IMR-90 (cell line): ENCODE measurements around the gene FBXO41. TPM values are rescaled to one million over a fixed set of nuclear protein-coding genes. Genes with fewer than 3 reads are reported as not detected.

Experiments used
- ATAC-seq: fragments of 200-7000 bp; cut with Tn5 transposase; 2 replicates; pipeline ENCODE4 v1.9.1; 2020; ENCODE audit warnings: low read depth, mild to moderate bottlenecking, moderate library complexity
- BruUV-seq: library from RNA; stranded (reverse); fragments of 400-500 nt; replicated peaks from 2 replicates; lab custom pipeline; 2021; lab: Mats Ljungman, UMichigan
- CTCF ChIA-PET: fragments of 300-600 bp; formaldehyde crosslinking; extraction: SDS; loops from one replicate; lab custom pipeline; 2021; ENCODE audit warnings: antibody characterized with exemption; lab: Yijun Ruan, JAX
- POLR2A ChIA-PET: fragments of 300-600 bp; sonication (Branson Sonifier 250); formaldehyde crosslinking; loops from one replicate; lab custom pipeline; 2022; ENCODE audit warnings: antibody characterized with exemption; ENCODE audit not compliant: unreplicated experiment; lab: Charles Lee
- DNase-seq: peaks from one replicate; pipeline ENCODE4 v3.0.0; 2013
- H2AFZ ChIP-seq: replicated peaks from 2 replicates; pipeline ENCODE3; 2013; ENCODE audit warnings: low read length, mild to moderate bottlenecking; ENCODE audit not compliant: poor library complexity
- H2AK5ac ChIP-seq: 2 replicates; pipeline ENCODE4 v1.6.1; 2013; ENCODE audit warnings: low read depth, low read length, inconsistent platforms
- H2AK9ac ChIP-seq: replicated peaks from 2 replicates; pipeline ENCODE3; 2013; ENCODE audit warnings: mild to moderate bottlenecking, low read depth, low read length, moderate library complexity; ENCODE audit not compliant: poor library complexity
- H2BK120ac ChIP-seq: 2 replicates; pipeline ENCODE4 v1.6.1; 2013; ENCODE audit warnings: low read depth, low read length, inconsistent platforms
- H2BK15ac ChIP-seq: 3 replicates; pipeline ENCODE4 v1.6.1; 2013; ENCODE audit warnings: low read depth, low read length, inconsistent platforms
- H2BK20ac ChIP-seq: 2 replicates; pipeline ENCODE4 v1.6.1; 2013; ENCODE audit warnings: low read depth, mild to moderate bottlenecking, inconsistent platforms, low read length, moderate library complexity
- H2BK5ac ChIP-seq: 2 replicates; pipeline ENCODE4 v1.6.1; 2013; ENCODE audit warnings: mild to moderate bottlenecking, low read depth, low read length, inconsistent platforms; ENCODE audit not compliant: poor library complexity, severe bottlenecking
- H3K14ac ChIP-seq: replicated peaks from 2 replicates; pipeline ENCODE4 v1.6.1; 2013; ENCODE audit warnings: low read depth, low read length, inconsistent platforms
- H3K18ac ChIP-seq: 2 replicates; pipeline ENCODE4 v1.6.1; 2013; ENCODE audit warnings: low read depth, low read length, control low read depth
- H3K23ac ChIP-seq: 2 replicates; pipeline ENCODE4 v1.6.1; 2013; ENCODE audit warnings: low read depth, low read length, inconsistent platforms
- H3K27ac ChIP-seq: 2 replicates; pipeline ENCODE4 v1.5.1; 2013; ENCODE audit warnings: mild to moderate bottlenecking, control low read depth, low read length; ENCODE audit not compliant: insufficient read depth
- H3K27me3 ChIP-seq: 2 replicates; pipeline ENCODE4 v1.6.1; 2013; ENCODE audit warnings: low read length; ENCODE audit not compliant: control insufficient read depth, insufficient read depth
- H3K36me3 ChIP-seq: 2 replicates; pipeline ENCODE4 v1.6.1; 2013; ENCODE audit warnings: low read length, mixed read lengths; ENCODE audit not compliant: control insufficient read depth, insufficient read depth
- H3K4ac ChIP-seq: 2 replicates; pipeline ENCODE4 v1.6.1; 2013; ENCODE audit warnings: low read depth, low read length, inconsistent platforms
- H3K4me1 ChIP-seq: 2 replicates; pipeline ENCODE4 v1.6.1; 2013; ENCODE audit warnings: low read length, mixed read lengths; ENCODE audit not compliant: control insufficient read depth, insufficient read depth
- H3K4me2 ChIP-seq: 2 replicates; pipeline ENCODE4 v1.6.1; 2013; ENCODE audit warnings: low read depth, mild to moderate bottlenecking, control low read depth, low read length, moderate library complexity
- H3K4me3 ChIP-seq: 2 replicates; pipeline ENCODE4 v1.5.1; 2013; ENCODE audit warnings: low read depth, mild to moderate bottlenecking, control low read depth, low read length, moderate library complexity; ENCODE audit not compliant: insufficient read depth
- H3K56ac ChIP-seq: 2 replicates; pipeline ENCODE4 v1.6.1; 2013; ENCODE audit warnings: low read length, inconsistent platforms; ENCODE audit not compliant: insufficient read depth; ENCODE audit errors: extremely low read depth
- H3K79me1 ChIP-seq, 2 experiments: 2 replicates each; pipeline ENCODE4 v1.6.1; 2013; ENCODE audit warnings: low read length in 2 of 2, inconsistent platforms in 1 of 2, low read depth in 1 of 2
- H3K9ac ChIP-seq: 2 replicates; pipeline ENCODE4 v1.6.1; 2013; ENCODE audit warnings: low read depth, low read length, control low read depth
- H3K9me1 ChIP-seq: 2 replicates; pipeline ENCODE4 v1.6.1; 2013; ENCODE audit warnings: low read length, inconsistent platforms; ENCODE audit not compliant: insufficient read depth
- H3K9me3 ChIP-seq: 2 replicates; pipeline ENCODE4 v1.6.1; 2013; ENCODE audit warnings: low read length; ENCODE audit not compliant: control insufficient read depth, insufficient read depth
- H4K20me1 ChIP-seq: 2 replicates; pipeline ENCODE4 v1.6.1; 2013; ENCODE audit warnings: low read length, inconsistent platforms; ENCODE audit not compliant: insufficient read depth
- H4K5ac ChIP-seq: 2 replicates; pipeline ENCODE4 v1.6.1; 2013; ENCODE audit warnings: mild to moderate bottlenecking, low read depth, low read length, control low read depth
- H4K8ac ChIP-seq, 2 experiments: 2 replicates each; pipeline ENCODE4 v1.6.1; 2013; ENCODE audit warnings: low read depth in 2 of 2, low read length in 2 of 2, control low read depth in 1 of 2, inconsistent platforms in 1 of 2
- H4K91ac ChIP-seq: 2 replicates; pipeline ENCODE4 v1.6.1; 2013; ENCODE audit warnings: low read depth, low read length, inconsistent platforms; ENCODE audit not compliant: insufficient read depth
- CEBPB ChIP-seq: IDR thresholded peaks from 2 replicates; pipeline ENCODE4 v1.6.1; 2012; ENCODE audit warnings: low read depth, low read length, improper control_type of control experiment
- CHD1 ChIP-seq: IDR thresholded peaks from 2 replicates; pipeline ENCODE4 v1.6.1; 2012; ENCODE audit warnings: low read depth, low read length, improper control_type of control experiment
- WGBS, 2 experiments: methylation state at CpG; one replicate each; pipeline versions ENCODE4 v1.1.5 to v1.1.7; 2013; ENCODE audit warnings: missing lambda C conversion rate in 2 of 2; ENCODE audit not compliant: insufficient read length in 1 of 2; ENCODE audit errors: extremely low coverage in 2 of 2; 5-methylcytosine and 5-hydroxymethylcytosine counted together
- dilution Hi-C: fragments of 300-500 bp; cut with HindIII; formaldehyde crosslinking; loops from one replicate; pipeline ENCODE4 v1.14.3; 2018; ENCODE audit warnings: low sequenced_read_pairs; ENCODE audit not compliant: unreplicated experiment
- in situ Hi-C: fragments of 300-500 bp; cut with MboI; formaldehyde crosslinking; loops from 3 replicates; pipeline ENCODE4 v1.14.3; 2019; ENCODE audit warnings: low sequenced_read_pairs, inconsistent platforms, mixed read lengths
- intact Hi-C: fragments of 100-400 bp; cut with micrococcal nuclease; formaldehyde crosslinking; loops from 2 replicates; pipeline ENCODE4 v1.10.0; 2022
- polyA plus RNA-seq, 3 experiments: library from polyadenylated mRNA; depleted of rRNA; stranded (reverse); fragments of >200 nt; gene quantifications; 2 replicates each; pipeline ENCODE4 v1.2.3, GENCODE V29; 2012; ENCODE audit warnings: low replicate concordance in 1 of 3
- total RNA-seq: library from RNA; depleted of rRNA; stranded (reverse); fragments of >200 nt; gene quantifications from 2 replicates; pipeline ENCODE4 v1.2.3, GENCODE V29; 2012

Gene FBXO41
- total and polyA plus RNA-seq, 2 of the 4 experiments (the other 2 are of a cell fraction) = 0.54 to 3.7 TPM

DNA sequence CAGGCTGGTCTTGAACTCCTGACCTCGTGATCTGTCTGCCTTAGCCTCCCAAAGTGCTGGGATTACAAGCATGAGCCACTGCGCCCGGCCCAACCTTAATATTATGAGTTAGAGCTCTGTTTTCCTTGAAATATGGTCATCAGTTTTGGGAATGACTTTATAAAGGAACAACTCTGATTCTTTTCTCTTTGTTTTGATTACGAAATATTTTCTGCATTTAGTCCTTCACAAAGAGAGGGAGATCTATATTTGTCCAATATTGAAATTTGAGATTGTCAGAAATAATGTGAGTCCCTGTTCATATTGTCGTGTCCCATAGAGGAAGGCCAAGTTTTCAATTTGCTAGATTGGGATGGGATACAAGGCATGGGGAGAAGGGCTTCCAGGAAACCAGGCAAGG is 67.1 kb downstream of the FBXO41 start:
- BruUV-seq = no TSS peak
- Histone ChIP-seq H2BK20ac (no peak overlapping the region), H4K20me1 (no peaks in the 10 kb centered on the region; the same call in 1 of the 2 replicates), H3K9me1 (peaks cover 24% of the 10 kb centered on the region), H2BK120ac (no peak overlapping the region), H3K23ac (no peak overlapping the region), H3K18ac (no peak overlapping the region), H2BK5ac (no peak overlapping the region), H3K4ac (no peak overlapping the region), H2AK9ac (no peak overlapping the region), H3K4me2 (no peak overlapping the region), H3K79me1 (peaks cover 24 to 52% of the 10 kb centered on the region in 2 experiments; a peak in 3 of 4 replicates), H3K36me3 (peaks cover 8% of the 10 kb centered on the region), H3K9me3 (no peaks in the 10 kb centered on the region), H3K27ac (no peak overlapping the region), H3K14ac (no peak overlapping the region), H3K4me3 (no peak overlapping the region), H2BK15ac (no peak overlapping the region), H3K9ac (no peak overlapping the region), H4K5ac (no peak overlapping the region), H3K27me3 (no peaks in the 10 kb centered on the region), H4K91ac (no peak overlapping the region), H3K56ac (no peak overlapping the region), H2AK5ac (no peak overlapping the region), H3K4me1 (peaks cover 6% of the 10 kb centered on the region), H2AFZ (no peak overlapping the region), H4K8ac (no peak overlapping the region)
- DNase-seq (no peak), ATAC-seq (no peak)
- no CpG with 5 or more reads among the region's 5 CpGs for WGBS, 2 experiments
- dilution Hi-C loops (no loop called here), intact Hi-C loops (no loop called here), in situ Hi-C loops (no loop called here)
- POLR2A ChIA-PET = no interaction called here
- CTCF ChIA-PET = no interaction called here
- TF ChIP-seq CHD1 = no peak
- TF ChIP-seq CEBPB = peak; percentile 59
